SKM-1 (cell line): ENCODE measurements around the gene KCNK1.

Experiments used
- DNase-seq: peaks from one replicate; lab custom pipeline; 2025; ENCODE audit not compliant: unreplicated experiment; lab: John Stamatoyannopoulos, UW

KCNK1 gene

GRCh38 chr1:233695901-233696300 lies 82.0 kb downstream of the KCNK1 start:
- DNase-seq, result no peak

GRCh38 chr1:233700338-233700737 lies 86.4 kb downstream of the KCNK1 start:
- no peak for DNase-seq

GRCh38 chr1:233704170-233704897 lies 90.4 kb downstream of the KCNK1 start:
- DNase-seq, result peak; percentile 47

- no peak for DNase-seq
Observed at GRCh38 chr1:233704898-233705723, 91.2 kb downstream of the KCNK1 start.

GRCh38 chr1:233707153-233707879 lies 93.4 kb downstream of the KCNK1 start:
- no peak for DNase-seq

GRCh38 chr1:233707880-233708815 lies 94.2 kb downstream of the KCNK1 start:
- no peak for DNase-seq

- no peak for DNase-seq
Observed at GRCh38 chr1:233710031-233710430, 96.1 kb downstream of the KCNK1 start.

- no peak for DNase-seq
Observed at GRCh38 chr1:233710507-233710906, 96.6 kb downstream of the KCNK1 start.

- no peak for DNase-seq
Observed at GRCh38 chr1:233714631-233715217, 100.8 kb downstream of the KCNK1 start.

GRCh38 chr1:233718057-233718456 lies 104.2 kb downstream of the KCNK1 start:
- DNase-seq, result no peak

- DNase-seq, result no peak
Observed at GRCh38 chr1:233719655-233720341, 105.9 kb downstream of the KCNK1 start.

- DNase-seq, result peak; percentile 42
Observed at GRCh38 chr1:233721004-233721595, 107.2 kb downstream of the KCNK1 start.
